SK-N-SH treated with all-trans-retinoic acid at 6 μM for 48 hours (cell line): ENCODE measurements around the gene PIAS1.

Experiments used
- CSRNP3 ChIP-seq: fragments of 250-450 bp; sonication (Bioruptor Pico); IDR thresholded peaks from 2 replicates; pipeline ENCODE4 v1.5.1; 2021; ENCODE audit warnings: mild to moderate bottlenecking, moderate library complexity
- ESRRG ChIP-seq: fragments of 250-450 bp; sonication (Bioruptor Pico); IDR thresholded peaks from 2 replicates; pipeline ENCODE4 v1.6.1; 2021; ENCODE audit warnings: mild to moderate bottlenecking
- PATZ1 ChIP-seq: fragments of 250-450 bp; sonication (Bioruptor Pico); IDR thresholded peaks from 2 replicates; pipeline ENCODE4 v1.8.0; 2020; ENCODE audit warnings: mild to moderate bottlenecking, moderate library complexity, borderline replicate concordance
- RARB ChIP-seq: fragments of 250-450 bp; sonication (Bioruptor Pico); IDR thresholded peaks from 2 replicates; pipeline ENCODE4 v1.8.0; 2021; ENCODE audit warnings: mild to moderate bottlenecking, moderate library complexity
- SNAI2 ChIP-seq: fragments of 250-450 bp; sonication (Bioruptor Pico); IDR thresholded peaks from 2 replicates; pipeline ENCODE4 v1.5.0; 2020; ENCODE audit warnings: mild to moderate bottlenecking, moderate library complexity
- TCF4 ChIP-seq: fragments of 250-450 bp; sonication (Bioruptor Pico); IDR thresholded peaks from 2 replicates; pipeline ENCODE4 v1.8.0; 2021; ENCODE audit warnings: mild to moderate bottlenecking, moderate library complexity, borderline replicate concordance
- ZFP30 ChIP-seq: fragments of 450-650 bp; formaldehyde crosslinking; IDR thresholded peaks from 2 replicates; pipeline ENCODE4 v1.5.0; 2022; ENCODE audit warnings: mild to moderate bottlenecking, moderate library complexity
- ZNF70 ChIP-seq: fragments of 450-650 bp; formaldehyde crosslinking; IDR thresholded peaks from 2 replicates; pipeline ENCODE4 v1.5.0; 2020; ENCODE audit warnings: mild to moderate bottlenecking, moderate library complexity

GRCh38 chr15:68107142-68107541 is 53.0 kb downstream of the PIAS1 start:
- TF ChIP-seq RARB (CRISPR knock-in tag) (no peak), ZFP30 (CRISPR knock-in tag) (no peak), PATZ1 (no peak), ESRRG (CRISPR knock-in tag) (no peak), SNAI2 (CRISPR knock-in tag) (no peak), TCF4 (CRISPR knock-in tag) (no peak), ZNF70 (CRISPR knock-in tag) (no peak), CSRNP3 (CRISPR knock-in tag) (no peak)
